SK-N-SH treated with all-trans-retinoic acid at 6 μM for 48 hours (cell line): ENCODE measurements around the gene KCNH2.

Experiments
- ISL1 ChIP-seq: fragments of 250-450 bp; sonication (Bioruptor Pico); IDR thresholded peaks from 2 replicates; pipeline ENCODE4 v2.1.2; 2022; ENCODE audit warnings: mild to moderate bottlenecking, moderate library complexity
- TCF4 ChIP-seq: fragments of 250-450 bp; sonication (Bioruptor Pico); IDR thresholded peaks from 2 replicates; pipeline ENCODE4 v1.8.0; 2021; ENCODE audit warnings: mild to moderate bottlenecking, moderate library complexity, borderline replicate concordance
- TOX ChIP-seq: fragments of 250-450 bp; sonication (Bioruptor Pico); IDR thresholded peaks from 2 replicates; pipeline ENCODE4 v1.8.0; 2021; ENCODE audit warnings: mild to moderate bottlenecking, moderate library complexity, borderline replicate concordance
- TF ChIP-seq, protein P1 (sequence below): fragments of 250-450 bp; sonication (Bioruptor Pico); IDR thresholded peaks from 2 replicates; pipeline ENCODE4 v1.5.1; 2020; ENCODE audit warnings: low read depth, mild to moderate bottlenecking, moderate library complexity
- TF ChIP-seq, protein P2 (sequence below): fragments of 250-450 bp; sonication (Bioruptor Pico); IDR thresholded peaks from 2 replicates; pipeline ENCODE4 v1.5.0; 2020; ENCODE audit warnings: mild to moderate bottlenecking, moderate library complexity
- TF ChIP-seq, protein P3 (sequence below): fragments of 250-450 bp; sonication (Bioruptor Pico); IDR thresholded peaks from 2 replicates; pipeline ENCODE4 v1.8.0; 2020; ENCODE audit warnings: mild to moderate bottlenecking, moderate library complexity, borderline replicate concordance

DNA sequence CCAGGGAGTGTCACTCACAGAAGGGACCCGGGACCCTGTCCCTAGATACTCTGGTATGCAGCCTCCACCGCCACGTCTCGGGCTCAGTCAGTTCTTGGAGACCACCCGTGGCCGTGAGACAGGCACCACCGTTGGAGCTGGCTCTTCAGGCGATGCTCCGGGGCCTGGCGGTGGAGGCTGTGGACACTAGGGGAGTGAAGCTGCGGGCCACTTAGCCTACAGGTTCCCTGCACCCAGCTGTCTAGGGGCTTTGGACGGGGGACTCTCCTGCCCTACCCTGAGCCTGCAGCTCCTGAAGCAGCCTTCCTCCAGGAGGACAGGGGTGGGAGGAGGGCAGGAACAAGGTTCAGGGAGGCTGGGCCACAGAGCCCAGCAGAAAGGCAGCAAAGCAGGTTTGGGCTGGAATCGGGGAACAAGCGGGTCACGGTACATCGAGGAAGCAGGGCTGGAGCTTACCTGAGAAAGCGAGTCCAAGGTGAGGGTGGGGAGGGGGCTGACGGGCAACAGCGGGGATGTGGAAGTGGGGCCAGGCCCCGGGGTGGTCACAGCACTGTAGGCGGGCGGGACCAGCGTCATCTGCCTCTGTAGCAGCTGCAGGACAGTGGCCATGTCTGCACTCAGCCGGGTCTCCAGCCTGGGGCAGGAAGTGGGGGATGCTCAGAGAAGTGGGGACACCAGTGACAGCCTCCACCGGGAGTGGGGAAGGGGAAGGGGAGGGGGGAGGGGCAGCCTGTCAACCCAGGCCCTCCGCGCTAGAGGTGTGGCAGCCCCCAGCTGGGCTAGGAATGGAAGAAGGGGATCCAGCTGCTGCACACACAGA is 31.5 kb downstream of the KCNH2 start:
- no peak for TF ChIP-seq TCF4 (CRISPR knock-in tag)
- no peak for TF ChIP-seq ISL1 (CRISPR knock-in tag)
- TF ChIP-seq, protein P1, sequence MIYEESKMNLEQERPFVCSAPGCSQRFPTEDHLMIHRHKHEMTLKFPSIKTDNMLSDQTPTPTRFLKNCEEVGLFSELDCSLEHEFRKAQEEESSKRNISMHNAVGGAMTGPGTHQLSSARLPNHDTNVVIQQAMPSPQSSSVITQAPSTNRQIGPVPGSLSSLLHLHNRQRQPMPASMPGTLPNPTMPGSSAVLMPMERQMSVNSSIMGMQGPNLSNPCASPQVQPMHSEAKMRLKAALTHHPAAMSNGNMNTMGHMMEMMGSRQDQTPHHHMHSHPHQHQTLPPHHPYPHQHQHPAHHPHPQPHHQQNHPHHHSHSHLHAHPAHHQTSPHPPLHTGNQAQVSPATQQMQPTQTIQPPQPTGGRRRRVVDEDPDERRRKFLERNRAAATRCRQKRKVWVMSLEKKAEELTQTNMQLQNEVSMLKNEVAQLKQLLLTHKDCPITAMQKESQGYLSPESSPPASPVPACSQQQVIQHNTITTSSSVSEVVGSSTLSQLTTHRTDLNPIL (CRISPR knock-in tag), result no peak
- TF ChIP-seq TOX (CRISPR knock-in tag), result no peak
- TF ChIP-seq, protein P2, sequence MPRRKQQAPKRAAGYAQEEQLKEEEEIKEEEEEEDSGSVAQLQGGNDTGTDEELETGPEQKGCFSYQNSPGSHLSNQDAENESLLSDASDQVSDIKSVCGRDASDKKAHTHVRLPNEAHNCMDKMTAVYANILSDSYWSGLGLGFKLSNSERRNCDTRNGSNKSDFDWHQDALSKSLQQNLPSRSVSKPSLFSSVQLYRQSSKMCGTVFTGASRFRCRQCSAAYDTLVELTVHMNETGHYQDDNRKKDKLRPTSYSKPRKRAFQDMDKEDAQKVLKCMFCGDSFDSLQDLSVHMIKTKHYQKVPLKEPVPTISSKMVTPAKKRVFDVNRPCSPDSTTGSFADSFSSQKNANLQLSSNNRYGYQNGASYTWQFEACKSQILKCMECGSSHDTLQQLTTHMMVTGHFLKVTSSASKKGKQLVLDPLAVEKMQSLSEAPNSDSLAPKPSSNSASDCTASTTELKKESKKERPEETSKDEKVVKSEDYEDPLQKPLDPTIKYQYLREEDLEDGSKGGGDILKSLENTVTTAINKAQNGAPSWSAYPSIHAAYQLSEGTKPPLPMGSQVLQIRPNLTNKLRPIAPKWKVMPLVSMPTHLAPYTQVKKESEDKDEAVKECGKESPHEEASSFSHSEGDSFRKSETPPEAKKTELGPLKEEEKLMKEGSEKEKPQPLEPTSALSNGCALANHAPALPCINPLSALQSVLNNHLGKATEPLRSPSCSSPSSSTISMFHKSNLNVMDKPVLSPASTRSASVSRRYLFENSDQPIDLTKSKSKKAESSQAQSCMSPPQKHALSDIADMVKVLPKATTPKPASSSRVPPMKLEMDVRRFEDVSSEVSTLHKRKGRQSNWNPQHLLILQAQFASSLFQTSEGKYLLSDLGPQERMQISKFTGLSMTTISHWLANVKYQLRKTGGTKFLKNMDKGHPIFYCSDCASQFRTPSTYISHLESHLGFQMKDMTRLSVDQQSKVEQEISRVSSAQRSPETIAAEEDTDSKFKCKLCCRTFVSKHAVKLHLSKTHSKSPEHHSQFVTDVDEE (CRISPR knock-in tag), result no peak
- TF ChIP-seq, protein P3, sequence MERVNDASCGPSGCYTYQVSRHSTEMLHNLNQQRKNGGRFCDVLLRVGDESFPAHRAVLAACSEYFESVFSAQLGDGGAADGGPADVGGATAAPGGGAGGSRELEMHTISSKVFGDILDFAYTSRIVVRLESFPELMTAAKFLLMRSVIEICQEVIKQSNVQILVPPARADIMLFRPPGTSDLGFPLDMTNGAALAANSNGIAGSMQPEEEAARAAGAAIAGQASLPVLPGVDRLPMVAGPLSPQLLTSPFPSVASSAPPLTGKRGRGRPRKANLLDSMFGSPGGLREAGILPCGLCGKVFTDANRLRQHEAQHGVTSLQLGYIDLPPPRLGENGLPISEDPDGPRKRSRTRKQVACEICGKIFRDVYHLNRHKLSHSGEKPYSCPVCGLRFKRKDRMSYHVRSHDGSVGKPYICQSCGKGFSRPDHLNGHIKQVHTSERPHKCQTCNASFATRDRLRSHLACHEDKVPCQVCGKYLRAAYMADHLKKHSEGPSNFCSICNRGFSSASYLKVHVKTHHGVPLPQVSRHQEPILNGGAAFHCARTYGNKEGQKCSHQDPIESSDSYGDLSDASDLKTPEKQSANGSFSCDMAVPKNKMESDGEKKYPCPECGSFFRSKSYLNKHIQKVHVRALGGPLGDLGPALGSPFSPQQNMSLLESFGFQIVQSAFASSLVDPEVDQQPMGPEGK (CRISPR knock-in tag), result no peak
